HG02610 (cell line): ENCODE data around the gene MYO3B.
"Not testable (repeated sequence)": the region's sequence is repeated elsewhere in the genome, so short reads cannot be mapped to it uniquely, and the experiment has no call there.

Experiments used
- ATAC-seq: cut with Tn5 transposase; IDR thresholded peaks from one replicate; pipeline ENCODE4 v1.9.1; 2021; ENCODE audit warnings: mild to moderate bottlenecking, moderate library complexity; ENCODE audit not compliant: unreplicated experiment

MYO3B gene

DNA sequence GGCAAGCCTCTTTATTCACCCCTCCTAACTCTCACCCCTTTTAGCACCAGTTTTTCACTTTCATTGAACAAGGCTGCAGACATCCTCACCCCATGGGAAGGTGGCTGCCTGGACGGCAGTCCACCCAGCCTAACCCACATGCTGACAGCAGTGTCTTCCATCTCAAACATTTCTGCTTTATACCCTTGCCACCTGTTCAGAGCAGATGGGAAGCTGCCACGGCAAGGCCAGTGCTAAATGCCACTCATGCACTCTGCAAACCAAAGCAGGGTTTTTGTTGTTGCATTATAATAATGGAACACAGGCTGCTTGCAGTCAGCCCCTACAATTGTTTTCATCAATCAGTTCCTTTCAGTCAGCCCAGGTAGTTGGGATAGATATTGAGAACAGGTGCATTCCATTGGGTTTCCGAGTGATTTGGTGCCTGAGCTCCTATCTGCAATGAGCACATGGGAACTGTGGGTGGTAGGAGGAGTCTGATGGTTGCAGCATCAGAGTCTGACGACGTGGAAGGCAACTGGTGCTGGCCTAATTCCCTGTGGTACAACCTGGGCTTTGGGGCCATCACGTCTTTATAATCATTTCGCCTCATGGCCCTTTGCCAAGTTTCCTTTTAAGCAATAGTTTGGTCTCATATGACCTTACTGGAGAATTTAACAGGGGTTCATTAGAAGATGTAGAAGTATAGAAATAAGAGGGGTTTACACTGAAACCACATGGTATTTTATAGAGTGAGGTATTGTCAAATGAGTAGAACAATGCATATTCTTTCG lies 284.7 kb downstream of the MYO3B start:
- no peak for ATAC-seq

DNA sequence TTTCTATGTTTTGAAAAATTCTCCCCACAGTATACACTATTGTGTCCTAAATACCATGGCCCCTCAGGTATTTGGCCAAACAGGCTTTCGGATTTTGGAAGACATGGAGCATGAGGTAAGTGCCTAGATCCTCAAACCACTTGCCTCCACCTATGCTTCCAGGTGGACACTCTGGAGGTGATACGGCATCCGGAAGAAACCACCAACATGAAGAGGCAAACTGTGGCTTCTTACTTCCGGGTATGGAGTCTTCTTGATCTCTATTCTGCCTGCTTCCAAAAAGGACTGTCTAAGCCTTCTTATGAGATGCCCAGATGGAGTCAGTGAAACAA lies 285.2 kb downstream of the MYO3B start:
- ATAC-seq, result no peak

- no peak for ATAC-seq
Measured at GRCh38 chr2:170464268-170464667, 286.3 kb downstream of the MYO3B start.

- ATAC-seq, result no peak
Measured at GRCh38 chr2:170465241-170465640, 287.3 kb downstream of the MYO3B start.

DNA sequence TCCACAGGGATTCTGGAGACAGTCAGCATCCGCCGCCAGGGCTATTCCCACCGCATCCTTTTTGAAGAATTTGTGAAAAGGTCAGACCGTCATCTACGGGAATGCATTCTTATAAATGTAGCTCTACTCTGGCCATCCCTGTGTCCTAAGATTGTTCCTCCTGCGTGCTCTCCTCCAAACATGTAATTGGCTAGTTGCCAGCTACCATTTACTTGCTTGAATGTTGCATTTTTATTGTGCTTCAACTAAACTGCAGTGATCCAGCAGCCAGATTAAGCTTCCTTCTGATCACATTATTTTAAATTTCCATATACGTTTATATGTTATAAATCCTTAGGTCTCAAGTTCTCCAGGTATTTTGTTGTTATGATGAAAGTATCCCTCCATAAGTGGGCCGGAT lies 288.7 kb downstream of the MYO3B start:
- ATAC-seq, result no peak

- no peak for ATAC-seq
Measured at GRCh38 chr2:170467568-170468422, 289.8 kb downstream of the MYO3B start.

DNA sequence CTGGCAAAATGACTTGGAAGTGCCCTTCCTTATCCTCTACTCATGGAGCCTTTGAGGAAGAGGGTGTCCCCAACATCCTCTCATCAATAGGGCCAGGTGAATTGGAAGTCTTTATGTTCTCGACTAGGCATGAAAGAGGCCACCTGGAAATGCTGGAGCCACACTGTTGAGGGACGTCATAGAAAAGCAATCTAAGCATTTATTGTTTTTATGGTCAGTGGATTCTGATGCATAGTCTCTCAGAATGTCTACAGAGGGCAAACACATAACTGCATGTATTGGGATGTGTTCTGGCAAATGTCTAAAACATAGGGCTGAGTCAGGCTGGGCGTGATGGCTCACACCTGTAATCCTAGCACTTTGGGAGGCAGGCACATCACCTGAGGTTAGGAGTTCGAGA lies 290.6 kb downstream of the MYO3B start:
- ATAC-seq, result no peak

GRCh38 chr2:170472498-170472897 lies 294.6 kb downstream of the MYO3B start:
- ATAC-seq, result not testable (repeated sequence)

- no peak for ATAC-seq
Measured at GRCh38 chr2:170475878-170476277, 297.9 kb downstream of the MYO3B start.

DNA sequence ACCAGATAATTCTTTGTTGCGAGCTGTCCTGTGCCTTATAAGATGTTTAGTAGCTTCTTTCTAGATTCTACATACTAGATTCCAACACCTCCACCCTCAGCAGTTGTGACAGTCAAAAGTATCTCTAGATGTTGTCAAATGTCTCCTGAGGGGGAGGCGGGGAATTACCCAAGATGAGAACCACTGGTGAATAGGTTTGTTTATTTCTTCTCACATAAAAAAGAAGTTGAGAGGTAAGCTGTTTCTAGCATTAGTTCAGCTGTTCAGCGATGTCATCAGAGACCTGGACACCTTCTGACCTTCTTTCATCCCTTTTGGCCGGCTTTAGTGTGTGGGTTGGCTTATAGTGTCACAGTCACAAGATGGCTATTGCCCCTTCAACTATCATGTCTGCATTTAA lies 299.7 kb downstream of the MYO3B start:
- ATAC-seq, result no peak

DNA sequence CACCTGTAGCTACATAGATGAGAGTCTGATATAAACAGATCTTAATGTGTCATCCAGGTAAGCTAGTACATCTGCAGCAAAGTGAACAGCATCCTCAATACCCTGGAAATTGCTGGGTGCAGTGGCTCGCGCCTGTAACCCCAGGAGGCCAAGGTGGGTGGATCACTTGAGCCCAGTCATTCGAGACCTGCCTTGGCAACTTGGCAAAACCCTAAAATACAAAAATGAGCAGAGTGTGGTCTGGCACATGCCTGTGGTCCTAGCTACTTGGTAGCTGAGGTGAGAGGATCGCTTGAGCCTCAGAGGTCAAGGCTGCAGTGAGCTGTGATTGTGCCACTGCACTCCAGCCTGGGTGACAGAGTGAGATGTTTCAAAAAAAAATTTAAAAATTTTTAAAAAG lies 303.3 kb downstream of the MYO3B start:
- ATAC-seq, result no peak

DNA sequence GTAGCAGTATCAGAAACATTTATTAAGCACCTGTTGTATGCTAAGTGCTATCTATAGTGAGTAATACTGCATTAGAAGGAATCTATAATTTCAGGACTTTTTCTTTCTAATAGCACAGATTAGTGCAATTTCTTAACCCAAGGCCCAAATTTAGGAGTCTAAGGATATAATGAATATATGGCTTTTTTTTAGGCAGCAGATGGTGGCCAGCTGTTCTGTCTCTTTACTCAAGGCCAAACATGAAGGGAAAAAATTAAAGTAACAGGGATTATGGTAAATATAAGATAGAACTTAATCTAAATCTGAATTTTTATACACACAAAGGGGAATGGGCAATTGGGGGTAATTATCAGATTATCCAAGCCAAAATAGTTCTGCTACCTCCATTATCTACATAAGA lies 306.6 kb downstream of the MYO3B start:
- ATAC-seq, result no peak

DNA sequence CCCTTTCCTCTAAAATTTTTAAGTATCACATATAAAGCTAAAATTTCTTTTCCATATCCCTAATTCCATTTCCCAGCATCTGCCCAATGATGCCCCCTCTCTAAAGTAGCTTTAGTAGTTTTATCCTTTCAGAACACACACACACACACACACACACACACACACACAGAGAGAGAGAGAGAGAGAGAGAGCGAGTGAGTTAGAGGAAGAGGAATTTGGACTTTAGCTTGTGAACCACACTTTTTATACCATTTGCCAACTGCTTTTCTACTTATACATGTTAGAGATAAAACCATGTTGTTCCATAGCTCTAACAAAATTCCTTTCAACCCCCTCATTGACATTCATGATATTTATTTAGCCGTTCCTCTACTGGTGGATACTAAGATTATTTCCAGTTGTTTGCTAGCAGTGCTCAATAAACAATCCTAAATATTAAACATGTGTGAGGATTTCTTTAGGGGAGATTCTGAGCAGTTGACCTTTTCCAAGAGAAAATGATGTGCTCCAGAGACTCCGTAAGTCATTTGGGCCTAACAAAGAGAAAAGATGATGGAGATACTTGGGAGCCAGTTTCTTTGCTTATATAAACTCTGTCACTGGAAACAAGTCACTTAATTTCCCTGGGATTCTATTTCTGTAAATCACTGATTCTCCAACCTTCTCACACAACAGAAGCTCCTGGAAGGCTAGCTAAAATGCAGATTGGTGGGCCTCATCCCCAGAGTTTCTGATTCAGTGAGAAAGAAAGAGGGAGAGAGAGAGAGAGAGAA lies 307.5 kb downstream of the MYO3B start:
- no peak for ATAC-seq

DNA sequence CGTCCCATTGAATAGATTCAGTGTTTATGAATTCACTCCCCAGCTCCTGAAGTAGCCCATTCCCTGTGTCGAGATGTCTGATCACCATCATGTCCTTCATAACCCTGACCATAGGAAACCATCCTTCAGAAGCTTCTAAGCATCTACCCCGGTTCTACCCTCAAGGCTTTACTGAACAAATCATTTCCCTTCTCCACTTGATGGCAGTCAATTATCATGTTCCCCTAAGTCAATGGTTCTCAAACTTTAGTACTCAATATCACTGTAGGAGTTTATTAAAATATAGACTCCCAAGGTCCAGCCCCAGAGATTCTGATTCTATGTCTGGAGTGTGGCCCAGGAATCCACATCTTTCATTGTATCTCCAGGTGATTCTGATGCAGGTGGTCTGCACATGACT lies 308.8 kb downstream of the MYO3B start:
- no peak for ATAC-seq

DNA sequence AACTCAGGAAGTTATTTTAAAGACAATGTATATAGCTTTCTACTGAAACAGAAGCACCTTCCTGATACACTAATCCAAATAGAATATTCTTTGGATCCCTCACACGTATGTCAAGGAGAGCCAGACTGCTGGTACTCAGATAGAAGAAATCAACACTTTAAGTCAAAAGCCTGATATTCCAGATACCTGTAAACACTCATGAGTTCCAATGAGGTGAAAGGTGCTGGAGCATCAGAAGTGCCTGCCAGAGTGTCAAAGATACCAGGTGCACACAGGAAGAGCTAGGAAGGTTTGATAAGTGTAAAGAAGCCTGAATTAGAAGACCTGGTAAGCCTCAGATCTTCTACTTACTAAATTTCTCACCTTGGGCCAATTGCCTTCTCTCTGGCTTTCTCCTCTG lies 310.9 kb downstream of the MYO3B start:
- no peak for ATAC-seq

DNA sequence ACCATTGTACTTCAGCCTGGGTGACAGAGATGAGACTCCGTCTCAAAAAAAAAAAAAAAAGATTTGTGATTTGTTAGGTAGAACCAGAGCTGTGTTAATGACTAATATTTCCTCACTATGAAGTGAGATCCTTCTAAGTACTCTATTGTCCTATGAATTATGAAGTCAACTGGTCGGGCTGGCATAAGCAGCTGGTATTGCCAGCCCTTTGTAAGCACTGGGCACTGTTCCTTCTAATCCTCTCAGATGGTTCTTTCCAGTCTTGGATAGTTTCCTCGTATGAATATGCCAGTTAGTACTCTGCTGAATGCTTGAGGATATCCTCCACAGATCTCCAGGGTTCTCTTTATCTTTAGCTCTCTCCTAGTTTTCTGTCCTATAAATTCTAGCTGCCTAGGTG lies 314.1 kb downstream of the MYO3B start:
- ATAC-seq, result no peak

DNA sequence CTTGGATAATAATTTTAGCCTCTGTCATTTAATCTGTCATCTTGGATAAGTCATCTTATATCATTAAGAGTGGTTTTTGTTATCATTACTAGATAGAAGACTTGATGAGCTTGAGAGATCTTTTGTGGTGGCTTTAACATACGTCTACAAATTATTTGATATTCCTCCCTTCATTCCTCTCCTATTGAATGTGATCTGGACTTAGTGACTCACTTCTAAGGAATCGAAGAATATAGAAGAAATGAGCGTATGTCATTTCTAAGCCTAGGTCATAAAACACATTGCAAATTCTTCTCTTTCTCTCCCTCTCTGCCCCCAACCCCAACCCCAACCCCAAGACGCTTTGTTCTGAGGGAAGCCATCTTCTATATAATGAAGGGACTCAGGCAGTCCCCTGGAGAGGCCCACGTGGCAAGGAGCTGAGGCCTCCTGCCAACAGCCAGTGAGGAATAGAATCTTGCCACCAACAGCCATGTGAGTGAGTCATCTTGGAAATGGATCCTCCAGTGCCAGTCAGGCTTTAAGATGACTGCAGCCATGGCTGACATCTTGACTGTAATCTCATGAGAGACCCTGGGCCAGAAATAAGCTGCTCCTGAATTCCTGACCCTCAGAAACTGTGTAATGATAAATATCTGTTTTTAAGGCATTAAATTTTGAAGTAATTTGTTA lies 315.6 kb downstream of the MYO3B start:
- no peak for ATAC-seq

GRCh38 chr2:170495896-170496295 lies 317.9 kb downstream of the MYO3B start:
- no peak for ATAC-seq

DNA sequence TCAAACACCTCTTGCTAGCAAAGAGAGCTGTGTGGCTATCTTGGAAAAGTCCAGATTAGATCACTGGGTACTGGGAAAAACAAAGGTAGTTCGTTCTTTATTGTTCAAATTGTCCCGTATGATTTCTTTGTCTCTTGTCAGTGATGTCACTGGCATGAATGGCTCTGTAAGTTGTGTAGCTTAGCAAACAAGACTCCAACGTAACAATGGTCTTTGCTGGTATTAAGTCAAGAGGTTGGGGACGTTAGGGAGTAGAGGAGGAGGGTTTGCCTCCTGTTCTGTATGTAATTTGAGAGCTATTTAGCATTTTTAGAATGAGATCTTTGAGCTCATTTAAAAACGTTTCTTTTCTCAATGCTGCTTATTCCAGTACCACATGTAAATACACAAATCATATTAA lies 320.7 kb downstream of the MYO3B start:
- no peak for ATAC-seq

- no peak for ATAC-seq
Measured at GRCh38 chr2:170500104-170500503, 322.2 kb downstream of the MYO3B start.

GRCh38 chr2:170500770-170501169 lies 322.8 kb downstream of the MYO3B start:
- ATAC-seq, result no peak
